Activated effector memory CD4-positive, alpha-beta T cell treated with anti-CD3 and anti-CD28 coated beads, Interleukin-2, amount 50 U/mL, for 16 hours (primary cell): ENCODE results near the gene OR13C4.
"Not testable (repeated sequence)": the region's sequence is repeated elsewhere in the genome, so short reads cannot be mapped to it uniquely, and the experiment has no call there.

Experiments
- DNase-seq: peaks from one replicate; pipeline ENCODE4 v3.0.0-alpha.2; 2020

OR13C4 gene

DNA sequence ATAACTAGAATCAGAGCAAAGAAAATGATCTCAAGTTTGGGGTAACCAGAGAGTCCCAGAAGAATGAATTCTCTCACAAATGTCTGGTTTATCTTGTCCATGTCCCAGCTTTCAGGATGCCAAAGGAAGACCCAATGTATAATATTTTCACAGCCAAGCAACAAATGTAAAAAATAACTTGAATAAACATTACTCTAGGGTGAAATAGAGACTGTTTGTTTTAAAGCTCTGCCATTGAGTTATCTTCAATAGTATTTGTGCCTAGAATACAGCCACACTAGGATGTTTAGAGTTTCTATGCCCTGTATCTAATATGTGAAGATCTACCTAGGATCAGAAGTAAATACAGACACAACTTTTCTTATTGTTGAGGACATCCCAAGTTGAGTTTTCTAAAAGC lies at the start of gene OR13C4:
Gene OR13C4, minus strand, starts transcription at position 101 of the 400 bp plus-strand sequence. Its CDS starts 0 bp downstream, at position 101.
- DNase-seq, result no peak

DNA sequence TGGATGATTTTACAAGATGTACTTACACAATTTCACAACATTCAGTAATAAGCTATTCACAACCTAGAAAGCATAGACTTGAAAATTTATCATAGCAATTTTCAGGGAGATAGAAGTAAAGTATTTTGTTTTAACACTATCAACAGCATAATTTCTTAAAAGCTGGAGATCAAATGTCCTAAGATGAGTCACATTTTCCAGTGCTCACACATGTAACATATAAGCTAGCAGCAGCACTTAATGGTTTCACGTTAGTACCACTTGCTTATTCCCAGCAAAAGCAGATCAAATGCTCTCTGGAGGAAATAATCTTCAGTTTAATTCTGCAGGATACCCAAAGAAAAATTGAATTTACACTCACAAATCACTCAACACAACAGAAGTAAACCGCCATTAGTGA lies 48.4 kb upstream of the OR13C4 start:
- no peak for DNase-seq

DNA sequence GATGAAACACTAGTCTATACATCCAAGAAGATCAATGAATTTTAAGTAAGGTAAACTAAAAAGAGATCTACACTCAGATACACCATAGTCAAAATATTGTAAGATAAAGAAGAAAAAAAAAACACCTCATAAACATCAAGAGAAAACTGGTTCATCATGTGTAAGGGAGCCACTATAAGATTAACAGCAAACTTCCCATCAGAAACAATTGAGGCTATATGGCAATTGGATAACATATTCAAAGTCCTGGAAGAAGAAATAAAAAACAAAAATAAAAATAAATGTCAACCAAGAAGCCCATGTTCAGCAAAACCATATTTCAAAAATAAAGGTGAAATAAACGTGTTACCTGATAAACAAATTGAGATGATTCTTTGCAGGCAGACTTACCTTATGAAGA lies 45.6 kb upstream of the OR13C4 start:
- no peak for DNase-seq

DNA sequence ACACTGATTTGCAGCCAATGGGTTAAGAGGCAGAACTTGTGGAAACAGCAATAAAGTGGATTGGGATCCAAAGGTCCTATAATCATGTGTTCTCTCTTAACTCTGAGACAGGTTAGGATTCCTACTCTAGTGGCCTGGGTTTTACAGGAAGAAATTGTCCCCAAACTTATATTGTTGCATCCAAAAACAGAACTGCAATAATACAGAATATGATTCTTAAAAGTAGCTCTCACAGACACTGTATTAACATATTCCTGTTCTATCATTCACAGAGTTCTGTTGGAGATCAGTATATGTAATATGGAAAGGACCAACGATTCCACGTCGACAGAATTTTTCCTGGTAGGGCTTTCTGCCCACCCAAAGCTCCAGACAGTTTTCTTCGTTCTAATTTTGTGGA lies 41.9 kb upstream of the OR13C4 start, which contains the start of gene OR13C8:
Gene OR13C8, plus strand, starts transcription at position 301 of the 400 bp plus-strand sequence. Its CDS starts 0 bp downstream, at position 301.
- no peak for DNase-seq

DNA sequence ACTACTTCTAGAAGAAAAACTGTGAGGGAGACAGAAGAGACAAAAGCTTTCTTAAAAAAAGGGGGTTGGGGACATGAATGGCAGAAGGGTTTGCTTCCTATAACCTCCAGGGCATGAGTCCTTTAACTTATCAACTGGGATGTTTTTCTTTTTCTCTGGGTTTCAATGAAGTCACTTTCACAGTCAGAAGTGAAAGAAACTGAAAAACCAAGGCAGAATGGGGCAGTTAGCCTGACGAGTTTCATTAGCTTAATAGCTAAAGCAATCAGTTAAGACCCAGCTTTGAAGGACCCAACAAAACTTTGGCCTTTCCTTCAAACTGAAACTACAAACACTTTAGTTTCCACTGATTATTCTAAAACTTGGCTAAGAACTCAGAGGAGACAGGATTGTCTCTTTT lies 37.3 kb upstream of the OR13C4 start:
- DNase-seq, result no peak

DNA sequence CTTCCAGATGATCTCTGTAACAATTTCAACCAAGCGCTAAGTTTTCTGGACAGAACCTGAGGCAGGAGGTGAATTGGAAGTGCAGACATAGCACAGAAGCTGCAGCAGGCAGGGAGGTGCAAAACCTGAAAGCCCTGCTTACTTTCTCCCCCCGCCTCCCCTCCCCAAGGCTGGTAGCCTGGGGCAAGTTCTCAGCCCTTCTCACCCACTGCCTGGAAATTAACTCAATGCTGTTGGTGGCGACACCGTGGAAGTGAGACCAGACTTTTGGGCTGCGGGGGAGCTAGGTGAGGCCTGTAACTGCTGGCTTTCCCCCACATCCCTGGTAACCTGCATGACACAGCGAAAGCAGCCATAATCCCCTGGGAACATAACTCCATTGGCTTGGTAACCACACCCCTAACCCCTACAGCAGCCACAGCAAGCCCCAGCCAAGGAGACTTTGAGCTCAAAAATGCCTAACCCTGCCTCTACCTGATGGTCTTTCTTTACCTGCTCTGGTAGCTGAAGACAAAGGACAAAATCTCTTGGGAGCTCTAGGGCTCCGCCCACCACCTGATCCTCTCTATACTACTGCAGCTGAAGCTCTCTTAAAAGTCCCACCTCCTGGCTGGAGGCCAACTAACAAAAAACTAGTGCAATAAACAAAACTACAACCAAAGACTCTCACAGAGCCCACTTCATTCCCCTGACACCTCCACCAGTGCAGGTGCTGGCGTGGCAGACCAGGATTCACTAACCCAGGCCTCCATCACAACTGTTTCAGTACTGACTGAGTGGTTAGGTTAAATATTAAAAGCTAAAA lies 30.0 kb upstream of the OR13C4 start:
- no peak for DNase-seq

DNA sequence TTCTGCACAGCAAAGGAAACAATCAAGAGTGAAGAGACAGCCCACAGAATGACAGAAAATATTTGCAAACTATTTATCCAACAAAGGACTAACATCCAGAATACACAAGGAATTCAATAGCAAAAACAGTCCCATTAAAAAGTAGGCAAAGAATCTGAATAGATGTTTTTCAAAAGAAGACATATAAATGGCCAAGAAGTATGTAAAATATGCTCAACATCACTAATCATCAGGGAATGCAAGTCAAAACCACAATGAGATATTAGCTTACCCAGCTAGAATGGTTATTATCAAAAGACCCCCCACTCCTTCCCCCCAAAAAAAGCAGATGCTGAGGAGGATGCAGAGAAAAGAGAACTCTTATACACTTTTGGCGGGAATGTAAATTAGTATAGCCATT lies 28.5 kb upstream of the OR13C4 start:
- DNase-seq, result no peak

DNA sequence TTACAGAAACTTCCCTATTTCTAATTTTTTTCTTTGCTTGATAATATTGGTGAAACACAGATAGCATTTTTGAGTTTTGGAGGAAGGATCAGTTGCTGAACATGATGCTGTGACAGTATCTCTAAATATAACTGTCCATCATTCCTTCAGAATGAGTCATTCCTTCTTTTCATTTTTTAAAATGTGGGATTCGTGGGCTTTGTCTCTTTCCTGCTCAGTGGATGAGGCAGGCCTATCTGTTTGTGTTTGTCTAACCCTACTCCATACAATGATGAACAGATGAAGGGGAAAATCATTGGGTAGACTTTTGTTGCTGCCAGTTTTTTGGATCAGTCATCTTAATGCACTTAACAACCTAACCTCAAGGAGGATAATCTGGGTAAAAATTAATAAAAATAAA lies 26.3 kb upstream of the OR13C4 start:
- no peak for DNase-seq

DNA sequence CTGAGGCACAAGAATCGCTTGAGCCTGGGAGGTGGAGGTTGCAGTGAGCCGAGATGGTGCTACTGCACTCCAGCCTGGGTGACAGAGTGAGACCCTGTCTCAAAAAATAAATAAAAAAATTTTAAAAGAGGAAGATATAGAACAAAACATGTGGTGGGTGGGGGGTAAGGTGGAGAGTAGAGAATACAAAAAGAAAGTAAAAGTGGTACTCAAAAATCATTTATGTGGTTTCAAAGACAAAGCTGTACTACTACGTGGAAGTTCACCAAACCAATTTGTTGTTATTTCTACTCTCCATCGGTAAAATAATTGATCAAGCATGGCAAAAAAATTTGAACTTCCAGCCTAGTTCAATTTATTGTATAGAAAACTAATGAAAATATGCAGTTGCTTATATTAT lies 17.6 kb upstream of the OR13C4 start:
- DNase-seq, result no peak

DNA sequence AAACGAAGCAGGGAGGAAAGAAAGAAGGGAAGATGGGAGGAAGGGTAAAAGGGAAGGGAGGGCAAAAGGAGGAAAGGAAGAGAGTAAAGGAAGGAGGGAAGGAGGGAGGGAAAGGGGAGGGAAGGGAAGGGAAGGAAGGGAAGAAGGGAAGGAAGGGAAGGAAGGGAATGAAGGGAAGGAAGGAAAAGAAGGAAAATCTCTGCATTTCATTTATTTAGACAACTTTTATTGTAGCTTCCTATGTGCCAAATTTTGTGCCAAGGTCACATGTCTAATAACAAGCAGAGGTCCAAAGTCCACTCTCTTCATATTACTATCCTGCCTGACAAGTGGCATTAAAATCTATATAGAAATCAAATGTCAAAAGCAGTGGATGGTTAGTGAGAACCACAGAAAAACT lies 12.3 kb upstream of the OR13C4 start:
- DNase-seq, result no peak

DNA sequence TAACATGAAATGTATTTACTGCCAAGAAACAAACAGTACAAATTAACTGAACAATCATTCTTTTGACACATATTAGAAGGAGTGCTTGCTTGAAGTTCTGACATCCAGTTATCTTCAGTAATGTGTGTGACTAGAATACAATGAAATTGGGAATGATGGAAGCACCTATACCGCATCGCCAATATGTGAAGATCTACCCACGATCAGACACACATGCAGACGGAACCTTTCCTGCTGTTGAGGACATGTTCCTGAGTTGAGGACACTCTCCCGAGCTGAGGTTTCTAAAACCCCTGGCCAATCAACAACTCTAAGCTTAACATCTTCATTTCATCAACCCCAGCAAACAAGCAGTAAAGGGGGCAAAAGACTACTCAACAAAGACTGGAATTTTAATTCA lies 9.7 kb upstream of the OR13C4 start, which contains the start of gene OR13C3:
Gene OR13C3, minus strand, starts transcription at position 101 of the 400 bp plus-strand sequence. CDS start 133 bp downstream, outside the sequence.
- no peak for DNase-seq

DNA sequence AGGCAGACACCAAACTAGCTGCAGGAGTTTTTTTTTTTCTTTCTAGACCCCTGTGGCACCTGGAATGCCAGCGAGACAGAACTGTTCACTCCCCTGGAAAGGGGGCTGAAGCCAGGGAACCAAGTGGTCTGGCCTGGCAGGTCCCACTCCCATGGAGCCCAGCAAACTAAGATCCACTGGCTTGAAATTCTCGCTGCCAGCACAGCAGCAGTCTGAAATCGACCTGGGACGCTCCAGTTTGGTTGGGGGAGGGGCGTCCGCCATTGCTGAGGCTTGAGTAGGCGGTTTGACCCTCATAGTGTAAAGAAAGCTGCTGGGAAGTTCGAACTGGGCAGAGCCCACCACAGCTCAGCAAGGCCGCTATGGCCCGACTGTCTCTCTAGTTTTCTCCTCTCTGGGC lies 6.8 kb downstream of the OR13C4 start:
- DNase-seq, result not testable (repeated sequence)

DNA sequence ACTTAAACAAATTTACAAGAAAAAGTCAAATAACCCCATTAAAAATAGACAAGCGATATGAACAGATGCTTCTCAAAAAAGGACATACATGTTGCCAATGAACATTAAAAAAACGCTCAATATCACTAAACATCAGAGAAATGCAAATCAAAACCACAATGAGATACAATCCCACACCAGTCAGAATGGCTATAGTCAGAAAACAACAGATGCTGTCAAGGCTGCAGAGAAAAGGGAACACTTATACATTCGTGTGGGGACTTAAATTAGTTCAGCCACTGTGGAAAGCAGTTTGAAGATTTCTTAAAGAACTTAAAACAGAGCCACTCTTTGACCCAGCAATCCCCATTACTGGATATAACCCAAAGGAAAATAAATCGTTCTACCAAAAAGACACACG lies 12.1 kb downstream of the OR13C4 start:
- DNase-seq, result no peak

DNA sequence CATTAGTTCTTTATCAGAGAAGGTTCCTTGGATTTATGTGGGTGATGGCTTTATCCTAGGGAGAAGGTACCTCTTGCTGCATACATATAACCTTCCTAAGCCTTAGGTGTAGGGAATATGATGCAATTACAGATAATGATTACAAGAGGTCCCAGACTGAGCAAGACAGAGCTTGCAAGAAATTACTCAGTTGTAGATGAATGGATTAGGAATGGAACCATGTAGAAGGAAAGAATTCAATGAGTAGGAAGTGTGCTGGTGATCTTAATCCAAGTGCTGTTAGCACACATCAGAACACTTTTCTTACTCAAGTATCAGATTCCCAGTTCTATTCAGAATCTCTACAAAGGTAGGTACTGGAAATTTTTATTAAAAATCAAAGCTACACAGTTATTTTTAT lies 20.4 kb downstream of the OR13C4 start:
- DNase-seq, result no peak

DNA sequence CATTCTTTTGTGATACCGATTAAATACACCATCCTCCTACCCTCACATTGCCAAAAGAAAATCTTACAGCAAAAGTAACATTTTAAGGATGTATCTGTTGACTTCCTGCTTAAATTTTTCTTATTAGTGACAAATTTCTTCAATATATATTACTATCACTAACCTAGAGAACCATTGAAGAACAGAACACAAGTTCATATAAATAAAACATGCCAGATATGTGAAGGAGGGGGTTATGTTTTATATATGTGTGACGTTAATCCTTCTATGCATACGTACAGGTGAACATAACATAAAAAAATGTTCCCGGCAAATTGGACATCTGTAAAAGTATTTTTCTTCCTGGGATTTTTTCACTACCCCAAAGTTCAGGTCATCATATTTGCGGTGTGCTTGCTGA lies 23.0 kb downstream of the OR13C4 start, which contains the start of gene OR13F1:
Gene OR13F1, plus strand, starts transcription at position 301 of the 400 bp plus-strand sequence. Its CDS starts 0 bp downstream, at position 301.
- no peak for DNase-seq

DNA sequence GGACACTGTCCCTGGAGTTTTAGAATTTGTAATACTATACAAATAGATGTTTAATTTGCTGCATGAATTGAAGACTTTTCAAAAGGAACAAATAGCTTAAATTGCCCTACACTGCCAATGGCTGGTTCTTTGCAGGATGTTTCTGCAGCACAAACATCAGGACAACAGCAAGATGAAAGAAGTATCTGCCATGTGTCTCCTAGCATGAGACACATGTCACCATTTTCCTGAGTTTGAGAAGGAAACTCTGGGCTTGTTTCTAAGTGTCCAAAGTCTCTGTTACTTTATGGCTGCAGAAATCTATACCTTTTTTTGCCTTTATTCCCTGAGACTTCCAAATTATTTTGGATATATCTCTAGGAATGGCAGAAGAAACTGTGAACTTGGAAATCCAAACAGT lies 23.6 kb downstream of the OR13C4 start:
- no peak for DNase-seq

DNA sequence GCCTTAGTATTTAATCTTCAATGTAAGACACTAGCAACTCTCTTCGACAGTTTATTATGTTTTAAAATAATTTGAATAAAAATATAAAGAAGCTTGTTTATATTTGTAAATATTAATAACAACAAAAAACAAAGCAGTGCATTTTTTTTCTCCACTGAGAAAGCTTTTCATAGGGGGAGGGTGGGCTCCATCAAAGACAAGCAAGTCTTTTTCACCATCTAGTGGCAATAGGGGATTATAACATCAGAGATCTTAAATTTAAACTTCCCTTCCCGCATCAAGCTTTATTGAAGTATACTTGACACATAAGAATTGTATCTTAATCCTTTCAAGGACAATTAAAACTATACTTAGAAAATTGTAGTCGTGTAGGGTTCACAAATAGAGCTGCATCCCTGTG lies 32.2 kb downstream of the OR13C4 start:
- DNase-seq, result no peak

DNA sequence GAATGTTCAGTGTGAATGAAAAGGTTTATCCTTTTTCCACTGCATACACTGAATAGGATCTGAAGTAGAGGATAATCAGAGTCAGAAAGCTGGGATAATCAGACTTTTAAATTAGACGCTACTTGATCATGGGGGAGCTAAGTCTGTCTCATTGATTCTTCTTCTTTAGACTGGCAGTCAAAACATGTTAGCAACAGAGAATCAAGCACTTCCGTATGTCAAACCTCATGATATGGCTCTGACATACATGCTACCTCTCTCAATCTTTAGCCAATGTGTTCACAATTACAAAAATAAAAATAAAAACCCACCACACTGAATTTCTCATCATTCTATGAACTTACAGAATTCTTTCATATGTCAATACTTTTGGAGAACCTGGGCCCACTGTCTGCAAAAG lies 42.0 kb downstream of the OR13C4 start:
- no peak for DNase-seq

DNA sequence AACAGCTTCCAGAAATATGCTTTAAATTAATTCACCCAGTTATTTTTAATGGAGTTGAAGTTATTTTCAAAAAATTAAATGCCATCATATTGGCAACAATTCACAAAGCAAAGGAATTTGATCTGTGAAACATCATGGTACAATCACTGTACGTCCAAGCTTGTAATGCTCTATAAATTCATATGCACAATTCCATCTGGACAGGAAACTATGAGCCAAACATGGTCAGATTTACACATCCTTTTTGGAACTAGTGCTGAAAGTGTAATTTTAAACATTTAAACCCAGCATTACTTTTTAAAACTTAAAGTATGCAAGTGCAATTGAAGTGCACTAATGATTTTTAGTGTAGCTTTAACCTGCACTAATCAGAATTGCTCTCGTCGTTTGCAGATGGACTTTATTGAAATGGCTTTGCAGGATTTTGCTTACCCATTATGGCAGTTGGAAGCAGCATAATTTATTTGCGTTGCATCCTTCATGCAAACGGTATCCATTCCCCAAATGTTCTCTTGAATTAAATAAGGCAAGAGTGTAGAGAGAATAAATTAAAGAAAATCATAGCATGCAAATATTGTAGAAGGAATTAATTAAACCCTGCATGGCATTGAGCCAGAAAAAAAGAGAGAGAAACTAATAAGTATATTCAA lies 44.0 kb downstream of the OR13C4 start:
- no peak for DNase-seq
